ENCODE data around the gene PGAM1. TPM values are rescaled to one million over a fixed set of nuclear protein-coding genes. Genes with fewer than 3 reads are reported as not detected.

PGAM1 gene
- total and polyA plus RNA-seq, 2 of the 4 experiments (the other 2 are of a cell fraction), result 686 to 841 TPM

DNA sequence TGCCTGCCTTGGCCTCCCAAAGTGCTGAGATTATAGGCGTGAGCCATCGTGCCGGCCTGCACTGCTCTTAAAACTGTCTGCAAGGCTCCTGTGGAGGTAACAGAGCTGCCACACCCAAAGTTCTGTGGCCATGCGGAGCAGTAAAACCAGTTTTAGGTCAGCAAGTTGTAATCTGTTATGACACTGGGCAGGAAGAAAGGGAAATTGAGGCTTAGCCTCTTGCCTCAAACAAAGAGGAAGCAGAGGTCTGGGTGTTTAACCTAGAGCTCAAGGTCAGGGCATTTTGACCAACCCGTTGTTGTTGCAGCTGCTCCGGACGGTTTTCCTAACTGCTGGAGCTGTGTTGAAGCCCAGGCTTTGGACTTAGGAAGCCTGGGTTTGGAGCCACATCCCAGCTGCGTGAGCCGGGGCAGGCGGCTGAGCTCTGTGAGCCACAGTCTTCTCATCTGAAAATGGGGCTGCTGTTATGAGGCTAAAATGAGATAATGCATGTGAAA lies 17.4 kb upstream of the PGAM1 start:
- WGBS, 2 experiments (ENCODE audit: extremely low coverage in 2 of 2, insufficient read length in 1 of 2), result 81% methylated on average over 3 of the region's 10 CpGs; no CpG with 5 or more reads in 1 of the 2 experiments
- no peak overlapping the region for H2BK120ac ChIP-seq (ENCODE audit: low read depth, low read length)
- no peak overlapping the region for H2BK20ac ChIP-seq (ENCODE audit: low read depth, low read length)
- H3K9ac ChIP-seq (ENCODE audit: low read depth, low read length), result no peak overlapping the region
- H2BK15ac ChIP-seq (ENCODE audit: low read depth, low read length), result no peak overlapping the region
- intact Hi-C loops (cut with micrococcal nuclease) (loop anchor here (5.0 kb wide), 2 partner anchors 144 to 204 kb away; no protein-coding TSS in a partner anchor), dilution Hi-C loops (cut with HindIII; ENCODE audit: low sequenced_read_pairs, unreplicated experiment) (no loop called here), in situ Hi-C loops (cut with MboI; ENCODE audit: low sequenced_read_pairs) (no loop called here)
- no peak overlapping the region for H2BK5ac ChIP-seq (ENCODE audit: low read depth, low read length, poor library complexity, severe bottlenecking)
- no peak overlapping the region for H2AFZ ChIP-seq (replicated peaks; ENCODE audit: low read length, poor library complexity)
- H3K4me2 ChIP-seq (ENCODE audit: low read depth, low read length), result no peak overlapping the region
- no peak overlapping the region for H3K18ac ChIP-seq (ENCODE audit: low read depth, low read length)
- H3K4me1 ChIP-seq (ENCODE audit: control insufficient read depth, insufficient read depth, low read length), result no peaks in the 10 kb centered on the region
- ATAC-seq (ENCODE audit: low read depth), result no peak
- no peaks in the 10 kb centered on the region for H3K9me3 ChIP-seq (ENCODE audit: control insufficient read depth, insufficient read depth, low read length)
- DNase-seq, result no peak
- H3K27ac ChIP-seq (ENCODE audit: insufficient read depth, low read length), result no peak overlapping the region
- H3K23ac ChIP-seq (ENCODE audit: low read depth, low read length), result no peak overlapping the region
- H2AK9ac ChIP-seq (replicated peaks; ENCODE audit: low read depth, low read length, poor library complexity), result peak overlapping the region; percentile 16
- H3K27me3 ChIP-seq (ENCODE audit: control insufficient read depth, insufficient read depth, low read length), result no peaks in the 10 kb centered on the region
- ChIA-PET CTCF (no interaction called here), POLR2A (ENCODE audit: unreplicated experiment) (no interaction called here)
- no peak overlapping the region for H3K4me3 ChIP-seq (ENCODE audit: insufficient read depth, low read depth, low read length)
- no peak overlapping the region for H2AK5ac ChIP-seq (ENCODE audit: low read depth, low read length)
- no peak overlapping the region for H4K5ac ChIP-seq (ENCODE audit: low read depth, low read length)
- H3K4ac ChIP-seq (ENCODE audit: low read depth, low read length), result no peak overlapping the region
- TF ChIP-seq BHLHE40 (IDR thresholded peaks at IDR 0.05; ENCODE audit: low read depth, low read length), result no peak
- TF ChIP-seq, protein P1, sequence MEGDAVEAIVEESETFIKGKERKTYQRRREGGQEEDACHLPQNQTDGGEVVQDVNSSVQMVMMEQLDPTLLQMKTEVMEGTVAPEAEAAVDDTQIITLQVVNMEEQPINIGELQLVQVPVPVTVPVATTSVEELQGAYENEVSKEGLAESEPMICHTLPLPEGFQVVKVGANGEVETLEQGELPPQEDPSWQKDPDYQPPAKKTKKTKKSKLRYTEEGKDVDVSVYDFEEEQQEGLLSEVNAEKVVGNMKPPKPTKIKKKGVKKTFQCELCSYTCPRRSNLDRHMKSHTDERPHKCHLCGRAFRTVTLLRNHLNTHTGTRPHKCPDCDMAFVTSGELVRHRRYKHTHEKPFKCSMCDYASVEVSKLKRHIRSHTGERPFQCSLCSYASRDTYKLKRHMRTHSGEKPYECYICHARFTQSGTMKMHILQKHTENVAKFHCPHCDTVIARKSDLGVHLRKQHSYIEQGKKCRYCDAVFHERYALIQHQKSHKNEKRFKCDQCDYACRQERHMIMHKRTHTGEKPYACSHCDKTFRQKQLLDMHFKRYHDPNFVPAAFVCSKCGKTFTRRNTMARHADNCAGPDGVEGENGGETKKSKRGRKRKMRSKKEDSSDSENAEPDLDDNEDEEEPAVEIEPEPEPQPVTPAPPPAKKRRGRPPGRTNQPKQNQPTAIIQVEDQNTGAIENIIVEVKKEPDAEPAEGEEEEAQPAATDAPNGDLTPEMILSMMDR (conservative IDR thresholded peaks at IDR 0.05; ENCODE audit: low read depth, low read length), result no peak
- TF ChIP-seq NFE2L2 (IDR thresholded peaks at IDR 0.05; ENCODE audit: low read depth, low read length), result no peak
- TF ChIP-seq, protein P2, sequence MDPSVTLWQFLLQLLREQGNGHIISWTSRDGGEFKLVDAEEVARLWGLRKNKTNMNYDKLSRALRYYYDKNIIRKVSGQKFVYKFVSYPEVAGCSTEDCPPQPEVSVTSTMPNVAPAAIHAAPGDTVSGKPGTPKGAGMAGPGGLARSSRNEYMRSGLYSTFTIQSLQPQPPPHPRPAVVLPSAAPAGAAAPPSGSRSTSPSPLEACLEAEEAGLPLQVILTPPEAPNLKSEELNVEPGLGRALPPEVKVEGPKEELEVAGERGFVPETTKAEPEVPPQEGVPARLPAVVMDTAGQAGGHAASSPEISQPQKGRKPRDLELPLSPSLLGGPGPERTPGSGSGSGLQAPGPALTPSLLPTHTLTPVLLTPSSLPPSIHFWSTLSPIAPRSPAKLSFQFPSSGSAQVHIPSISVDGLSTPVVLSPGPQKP (IDR thresholded peaks at IDR 0.05; ENCODE audit: borderline replicate concordance, low read depth, low read length), result no peak
- TF ChIP-seq MXI1 (IDR thresholded peaks at IDR 0.05; ENCODE audit: borderline replicate concordance, low read depth, low read length), result no peak
- no peak for TF ChIP-seq POLR2A (IDR thresholded peaks at IDR 0.05; ENCODE audit: low read depth, low read length)
- TF ChIP-seq MAFK (IDR thresholded peaks at IDR 0.05; ENCODE audit: low read depth, low read length), result no peak
- no peak for TF ChIP-seq SMC3 (IDR thresholded peaks at IDR 0.05; ENCODE audit: low read depth, low read length)
- TF ChIP-seq RCOR1 (IDR thresholded peaks at IDR 0.05; ENCODE audit: insufficient replicate concordance, low read length), result no peak
- TF ChIP-seq CEBPB (IDR thresholded peaks at IDR 0.05; ENCODE audit: low read depth, low read length), result no peak
- TF ChIP-seq CHD1 (IDR thresholded peaks at IDR 0.05; ENCODE audit: low read depth, low read length), result no peak
- TF ChIP-seq, protein P3, sequence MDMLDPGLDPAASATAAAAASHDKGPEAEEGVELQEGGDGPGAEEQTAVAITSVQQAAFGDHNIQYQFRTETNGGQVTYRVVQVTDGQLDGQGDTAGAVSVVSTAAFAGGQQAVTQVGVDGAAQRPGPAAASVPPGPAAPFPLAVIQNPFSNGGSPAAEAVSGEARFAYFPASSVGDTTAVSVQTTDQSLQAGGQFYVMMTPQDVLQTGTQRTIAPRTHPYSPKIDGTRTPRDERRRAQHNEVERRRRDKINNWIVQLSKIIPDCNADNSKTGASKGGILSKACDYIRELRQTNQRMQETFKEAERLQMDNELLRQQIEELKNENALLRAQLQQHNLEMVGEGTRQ (IDR thresholded peaks at IDR 0.05; ENCODE audit: low read depth, low read length), result no peak
- no peak for TF ChIP-seq RFX5 (IDR thresholded peaks at IDR 0.05; ENCODE audit: low read depth, low read length)
- no peak for TF ChIP-seq MAZ (IDR thresholded peaks at IDR 0.05; ENCODE audit: borderline replicate concordance, low read depth, low read length)
- TF ChIP-seq RAD21 (IDR thresholded peaks at IDR 0.05; ENCODE audit: low read length), result no peak
- TF ChIP-seq FOS (IDR thresholded peaks at IDR 0.05; ENCODE audit: low read depth, low read length), result no peak
- H3K36me3 ChIP-seq (ENCODE audit: control insufficient read depth, insufficient read depth, low read length), result no peaks in the 10 kb centered on the region
- H3K14ac ChIP-seq (replicated peaks; ENCODE audit: low read depth, low read length), result no peak overlapping the region
- H4K91ac ChIP-seq (ENCODE audit: insufficient read depth, low read depth, low read length), result no peak overlapping the region
- no TSS peak for BruUV-seq (replicated peaks)
- H3K9me1 ChIP-seq (ENCODE audit: insufficient read depth, low read length), result peaks cover 3% of the 10 kb centered on the region; the same call in 1 of the 2 replicates
- no peak overlapping the region for H4K8ac ChIP-seq (ENCODE audit: low read depth in 2 of 2, low read length in 2 of 2)
- no peaks in the 10 kb centered on the region; a peak in 1 of 4 replicates for H3K79me1 ChIP-seq (ENCODE audit: low read depth in 1 of 2, low read length in 2 of 2)
- no peaks in the 10 kb centered on the region for H4K20me1 ChIP-seq (ENCODE audit: insufficient read depth, low read length)
- H3K56ac ChIP-seq (ENCODE audit: extremely low read depth, insufficient read depth, low read length), result no peak overlapping the region
